ENCODE data around the gene ACER3.

Gene ACER3

DNA sequence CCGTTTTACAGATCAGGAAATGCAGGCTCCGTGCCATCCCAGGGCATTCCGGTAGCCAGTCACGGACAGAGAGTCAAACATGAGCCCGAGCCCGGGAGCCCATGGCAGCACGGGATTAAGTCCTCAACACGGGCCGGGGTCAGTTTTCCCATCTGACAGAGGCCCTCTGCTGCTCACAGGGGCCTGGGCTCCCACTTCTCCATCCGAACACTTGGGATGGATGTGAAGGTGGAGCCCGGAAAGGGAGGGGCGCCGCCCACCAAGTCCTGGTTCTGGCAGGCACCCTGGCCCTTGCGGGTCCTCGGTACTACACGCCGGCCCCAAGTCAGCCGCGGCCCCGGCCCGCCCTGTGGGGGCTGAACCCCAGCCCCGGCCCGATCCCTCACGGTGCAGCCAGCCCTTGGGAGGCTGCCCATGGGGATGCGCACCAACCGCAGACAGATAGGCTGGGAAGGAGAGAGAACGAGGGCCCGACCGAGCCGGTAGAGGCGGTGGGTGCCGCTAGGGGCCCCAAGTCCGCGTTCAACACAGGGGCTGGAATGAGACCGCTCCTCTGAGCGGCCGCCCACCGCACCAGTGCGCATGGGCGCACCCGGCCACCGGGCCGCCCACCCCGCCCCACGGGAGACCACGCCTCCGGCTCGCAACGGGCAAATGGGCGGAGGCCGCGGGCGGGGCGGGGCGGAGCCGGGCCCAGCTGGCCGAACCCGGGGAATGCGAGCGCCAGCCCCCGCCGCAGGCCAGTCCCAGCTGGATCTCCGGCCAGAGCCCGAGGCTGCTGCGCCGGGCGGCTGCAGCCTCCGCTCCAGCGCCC, 205.7 kb downstream of the ACER3 start, which contains the start of gene CAPN5:
TSS of gene CAPN5 (plus strand) at position 743 of the 814 bp plus-strand sequence. CDS start 17,916 bp downstream, outside the sequence.
- peak; percentile 85 for DNase-seq

DNA sequence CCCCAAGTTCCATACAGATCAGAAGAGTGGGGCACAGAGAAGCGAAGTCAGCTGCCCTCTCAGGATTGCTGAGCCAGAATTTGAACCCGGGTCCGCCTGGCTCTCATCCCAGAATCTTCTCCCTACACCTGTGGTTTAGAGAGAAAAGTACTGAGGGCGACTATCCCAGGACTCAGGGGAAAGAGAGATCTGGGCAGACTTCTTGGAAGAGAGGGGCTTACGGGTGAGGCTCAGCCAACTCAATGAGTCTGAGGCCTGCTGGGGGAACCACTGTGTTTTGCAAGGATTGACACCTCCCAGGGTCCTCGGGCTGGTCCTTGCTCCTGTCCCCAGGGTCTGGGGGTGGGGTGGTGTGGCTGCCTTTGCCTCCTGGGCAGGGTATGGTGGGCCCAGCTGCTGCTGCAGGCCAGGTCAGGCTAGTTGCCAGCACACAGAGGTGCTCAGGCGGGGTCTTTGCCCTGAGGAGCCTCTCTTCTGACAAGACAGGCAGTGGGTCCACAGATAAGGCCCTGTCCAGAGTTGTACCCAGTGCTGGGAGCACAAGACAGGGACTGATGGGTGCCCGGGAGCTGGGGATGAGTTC, 207.2 kb downstream of the ACER3 start:
- no peak for DNase-seq

DNA sequence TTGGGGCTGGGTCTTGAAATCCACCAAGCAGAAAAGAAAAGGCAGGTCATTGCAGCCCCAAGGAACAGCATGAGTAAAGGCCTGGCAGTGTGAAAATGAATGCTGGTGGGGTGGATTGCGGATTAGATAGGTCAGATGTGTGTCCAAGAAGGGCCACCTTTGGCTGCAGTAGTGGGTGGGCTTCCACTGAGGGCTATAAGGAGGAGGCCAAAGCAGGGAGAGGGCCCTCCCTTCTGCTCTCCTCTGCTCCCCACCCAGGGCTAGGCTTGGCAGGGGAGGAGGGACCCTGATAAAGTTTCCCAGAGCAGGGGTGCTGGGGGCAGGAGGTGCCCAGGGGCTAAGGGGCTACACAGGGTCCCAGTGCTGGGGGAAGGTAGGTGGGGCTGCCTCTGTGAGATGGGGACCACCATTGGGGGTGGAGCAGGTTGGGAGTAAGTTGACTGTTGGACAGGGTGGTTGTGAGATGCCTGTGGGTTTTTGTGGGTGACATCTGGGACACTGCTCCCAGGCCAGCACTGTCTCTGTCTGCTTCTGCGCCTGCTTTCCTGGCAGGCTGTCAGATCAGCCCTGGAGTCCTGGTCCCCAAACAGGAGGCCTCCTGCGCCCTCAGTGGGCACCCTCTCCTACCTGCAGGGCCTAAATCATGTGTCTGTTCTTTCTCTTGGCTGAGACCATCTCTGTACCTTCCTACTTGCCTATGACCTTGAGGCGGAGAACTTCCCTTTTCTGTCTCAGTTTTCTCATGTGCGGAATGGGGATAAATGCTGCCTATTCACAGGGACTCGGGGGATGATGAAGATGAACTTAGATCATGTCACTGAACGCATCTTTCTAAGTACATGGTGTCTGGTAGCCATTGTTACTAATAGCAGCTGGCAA, 208.0 kb downstream of the ACER3 start:
- no peak for DNase-seq

DNA sequence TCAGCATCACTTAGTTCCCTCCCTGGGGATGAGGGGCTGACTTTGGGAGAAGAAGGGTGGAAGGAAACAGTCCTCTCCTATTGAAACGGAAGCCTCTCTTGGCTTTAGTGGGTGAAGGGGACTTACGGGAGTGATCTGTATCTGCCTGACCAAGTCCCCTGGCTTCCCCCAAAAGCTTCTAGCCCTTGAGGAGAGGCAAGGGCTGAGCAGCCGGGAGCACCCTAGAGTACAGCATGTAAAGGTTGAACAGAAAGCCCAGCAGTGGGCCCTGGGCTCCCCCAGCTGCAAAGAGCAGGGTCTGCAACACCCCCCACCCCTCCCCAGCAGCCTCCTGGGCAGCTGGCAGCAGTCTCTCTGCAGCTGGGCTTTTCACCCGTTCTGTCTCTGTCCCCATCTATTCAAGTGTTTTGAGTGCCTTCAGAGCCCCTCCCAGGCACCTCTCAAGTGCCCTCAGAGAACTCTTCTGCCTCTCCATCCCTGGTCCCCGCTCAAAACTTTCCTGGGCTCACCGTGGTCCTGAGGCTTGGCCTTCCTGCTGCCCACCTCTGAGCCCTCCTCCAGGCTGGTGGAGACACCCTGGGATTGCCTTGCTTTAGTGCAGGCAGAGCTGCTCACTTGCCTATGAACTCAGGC, 208.7 kb downstream of the ACER3 start:
- DNase-seq, result no peak

DNA sequence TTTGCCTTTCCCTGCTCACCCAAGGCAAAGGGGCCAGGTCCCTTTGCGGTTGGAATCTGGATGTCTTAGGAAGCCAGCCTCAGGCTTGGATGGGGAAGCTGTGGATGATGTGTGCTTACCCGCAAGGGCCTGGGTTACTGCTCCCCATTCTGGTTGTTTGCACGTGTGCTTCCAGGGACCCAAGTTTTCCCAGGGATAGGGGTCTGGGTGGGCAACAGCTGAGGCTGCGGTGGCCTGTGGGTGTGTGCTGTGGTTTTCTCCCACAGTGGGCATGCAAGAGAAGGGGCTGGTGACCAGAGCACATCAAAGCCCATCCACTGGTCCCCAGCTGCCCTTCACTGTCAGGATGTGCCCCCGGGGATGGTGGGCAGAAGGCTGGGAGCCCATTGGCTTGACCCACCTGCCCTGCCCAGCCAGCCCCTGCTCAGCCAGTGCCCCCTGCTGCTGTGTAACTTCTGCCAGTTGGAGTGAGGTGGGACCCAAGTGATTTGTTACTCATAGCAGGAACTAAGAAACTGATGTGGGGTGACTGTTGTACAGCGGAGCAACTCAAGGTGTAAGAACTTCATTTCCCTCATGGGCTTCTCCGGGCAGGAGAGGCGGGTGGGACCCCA, 209.4 kb downstream of the ACER3 start:
- DNase-seq, result no peak

DNA sequence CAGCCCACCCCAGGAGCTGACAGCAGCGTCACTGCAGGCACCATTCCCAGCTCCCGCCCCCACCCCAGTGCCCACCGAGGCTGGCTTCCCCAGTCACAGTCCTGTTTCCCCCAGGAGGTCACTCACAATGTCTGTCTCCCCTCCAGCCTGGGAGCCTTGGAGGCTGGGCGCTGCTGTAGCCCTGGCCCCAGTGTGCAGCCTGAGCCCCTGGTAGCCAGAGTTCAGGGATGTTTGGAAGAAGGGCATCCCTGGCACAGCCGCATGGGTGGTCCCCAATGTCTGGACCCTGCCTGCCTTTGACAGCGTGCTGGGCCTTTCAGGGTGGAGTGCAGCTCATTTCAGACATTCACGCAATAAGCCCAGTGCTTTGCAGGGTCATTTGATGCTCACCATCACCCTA, 210.4 kb downstream of the ACER3 start:
- DNase-seq, result no peak

DNA sequence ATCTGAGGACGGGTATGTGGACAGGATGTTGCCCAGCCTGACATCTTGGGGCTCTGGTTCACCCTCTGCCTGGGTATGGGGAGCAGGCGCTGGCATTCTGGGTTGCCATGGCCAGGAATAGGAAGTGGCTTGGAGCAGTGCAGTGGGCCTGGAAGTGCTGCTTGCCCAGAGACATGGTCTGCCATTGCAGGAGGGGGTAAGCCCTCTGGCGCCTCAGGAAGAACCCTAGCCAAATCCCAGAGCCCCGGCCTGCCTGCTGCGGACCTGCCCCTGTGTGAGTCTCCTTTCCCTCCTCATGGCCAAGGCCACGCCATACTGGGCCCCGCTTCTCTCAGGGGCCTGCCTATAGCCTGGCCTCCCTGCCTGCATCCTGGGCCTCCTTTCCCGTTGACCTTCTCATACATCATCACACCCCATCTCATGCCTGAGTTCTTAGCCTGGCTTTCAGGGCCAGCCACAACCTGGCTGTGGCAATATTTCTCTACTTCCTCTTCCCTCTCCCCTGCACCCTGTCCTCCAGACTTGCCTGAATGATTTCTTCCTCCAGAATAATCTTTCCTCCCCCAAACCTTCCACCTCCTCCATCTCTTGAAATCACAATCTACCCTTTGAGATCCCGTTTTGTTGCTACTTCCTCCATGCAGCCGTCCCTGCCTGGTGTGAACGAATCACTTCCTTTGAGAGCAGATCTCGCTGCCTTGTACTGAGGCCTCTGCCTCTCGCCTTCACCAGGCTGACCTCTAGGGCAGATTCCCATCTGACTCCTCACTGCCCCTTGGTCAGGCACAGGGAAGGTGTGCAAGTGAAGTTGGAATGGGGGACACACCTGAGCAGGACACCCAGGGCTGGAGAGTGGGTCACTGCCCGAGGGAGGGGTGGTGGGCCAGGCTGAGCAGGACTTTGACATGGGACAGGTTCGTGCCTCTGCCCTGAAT, 211.2 kb downstream of the ACER3 start:
- DNase-seq, result no peak

DNA sequence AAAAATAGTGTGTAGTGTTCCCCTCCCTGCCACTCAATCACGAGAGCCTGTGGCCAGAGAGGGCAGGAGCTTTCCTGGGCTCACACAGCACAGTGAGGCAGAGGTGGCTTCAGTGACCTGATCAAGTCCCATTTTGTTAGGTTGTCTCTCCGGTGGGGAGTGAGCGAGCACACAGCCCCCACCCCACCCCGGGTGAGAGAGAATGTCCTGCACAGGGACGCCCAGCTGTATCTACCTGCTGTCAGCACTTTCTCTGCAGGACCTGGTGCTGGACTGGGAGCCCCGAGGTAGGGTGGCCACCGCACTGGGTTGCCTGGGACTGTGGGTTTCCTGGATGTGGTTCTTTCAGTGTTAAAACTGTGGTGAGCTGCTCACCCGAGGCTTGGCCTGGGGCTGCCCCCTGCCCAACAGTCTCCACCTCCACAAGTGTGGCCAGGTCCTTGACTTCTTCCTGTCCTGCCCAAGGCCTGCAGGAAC, 212.2 kb downstream of the ACER3 start:
- no peak for DNase-seq

DNA sequence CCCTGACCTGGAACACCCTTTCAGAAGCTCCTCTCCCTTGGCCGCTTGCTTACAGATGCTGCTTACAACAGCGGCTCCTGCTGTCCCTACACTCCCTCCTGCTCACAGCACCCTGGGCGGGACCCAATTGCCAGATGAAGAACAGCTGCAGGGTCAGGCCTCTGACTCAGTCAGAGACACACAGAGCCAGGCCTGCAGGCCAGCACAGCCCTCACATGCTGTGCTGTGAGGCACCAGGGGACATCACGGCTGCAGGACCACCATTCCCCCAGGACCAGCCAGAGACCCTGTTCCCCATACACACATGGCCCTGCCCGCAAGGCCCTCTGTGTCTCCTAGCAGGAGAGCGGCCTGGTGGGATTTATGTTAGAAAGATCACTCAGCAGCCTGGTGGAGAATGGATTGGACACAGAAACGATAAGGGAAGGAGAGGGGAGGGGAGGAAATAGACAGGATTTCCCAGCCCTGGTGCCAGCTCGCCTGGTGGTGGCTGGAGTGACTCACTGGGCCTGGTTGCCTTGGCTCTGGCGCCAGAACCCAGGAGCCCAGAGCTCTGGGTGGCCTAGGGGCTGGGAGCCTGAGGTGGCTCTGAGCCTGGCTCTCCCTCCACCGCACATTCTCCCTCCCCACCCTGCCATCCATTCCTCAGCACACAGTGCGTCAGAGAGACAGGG, 212.7 kb downstream of the ACER3 start:
- DNase-seq, result no peak

DNA sequence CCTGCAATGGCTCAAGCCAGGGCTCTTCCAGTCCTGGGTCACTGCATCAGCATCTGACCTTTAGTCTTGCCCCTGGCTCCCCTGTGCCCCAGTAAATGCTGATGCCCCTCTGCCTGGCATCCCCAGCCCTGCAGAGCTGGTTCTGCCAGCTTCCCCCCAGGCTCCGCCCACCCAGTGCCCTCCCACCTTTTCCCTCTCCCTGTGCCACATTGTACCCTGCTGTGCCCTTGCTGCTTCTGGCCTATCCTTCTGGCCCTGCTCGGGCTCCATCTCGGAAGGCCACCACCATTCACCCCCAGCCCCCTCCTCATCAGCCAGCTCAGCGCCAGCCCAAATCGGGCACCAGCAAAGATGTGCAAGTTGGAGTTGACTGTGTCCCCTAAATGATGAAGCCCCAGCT, 213.5 kb downstream of the ACER3 start:
- no peak for DNase-seq

DNA sequence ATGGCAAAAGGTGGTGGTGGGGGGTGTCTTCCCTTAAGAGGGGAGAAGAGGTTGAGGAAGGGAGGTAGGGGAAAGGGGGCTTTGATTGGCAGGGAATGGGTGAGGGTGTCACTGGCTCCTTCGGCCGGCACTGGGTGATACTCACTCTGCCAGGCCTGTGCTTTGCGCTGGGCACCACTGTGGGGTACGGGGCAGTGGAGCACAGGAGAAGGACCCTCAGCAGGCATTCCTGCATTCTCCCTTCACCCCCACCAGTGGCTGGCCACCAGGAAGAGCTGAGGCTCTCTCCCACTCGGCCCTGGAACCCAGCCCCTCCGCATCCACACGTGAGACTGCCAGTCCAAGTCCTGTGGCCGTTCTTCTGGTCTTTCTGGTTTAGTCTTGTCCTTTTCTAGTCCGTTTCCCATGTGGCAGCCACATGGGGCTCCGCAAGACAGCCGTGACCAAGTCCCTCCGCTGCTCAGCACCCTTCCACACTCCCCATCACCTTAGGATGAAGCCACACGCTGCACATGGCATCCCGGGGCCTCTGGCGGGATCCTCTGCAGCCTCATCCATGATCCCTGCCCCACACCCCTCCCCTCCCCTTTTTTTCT, 214.0 kb downstream of the ACER3 start:
- no peak for DNase-seq

DNA sequence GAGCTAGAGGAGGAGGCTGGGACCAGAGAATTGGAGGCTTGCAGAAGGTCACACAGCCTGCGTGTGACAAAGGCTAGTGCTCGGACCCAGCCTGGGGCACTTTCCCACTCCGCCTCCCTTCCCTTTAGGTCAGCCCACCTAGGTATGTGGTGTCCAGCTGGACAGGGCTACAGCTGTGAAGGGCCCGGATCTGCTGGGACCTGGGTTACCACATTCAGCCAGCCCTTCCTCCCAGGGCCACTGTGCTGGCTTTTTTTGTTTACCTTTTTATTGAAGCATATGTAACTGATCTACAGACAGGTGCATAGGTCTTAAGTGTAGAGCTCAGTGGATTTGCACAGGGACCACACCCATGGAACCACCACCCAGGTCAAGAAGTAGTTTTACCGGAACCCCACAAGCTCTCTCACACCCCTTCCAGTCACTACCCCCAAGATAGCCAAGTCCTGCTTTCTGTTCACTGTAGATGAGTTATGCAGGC, 214.7 kb downstream of the ACER3 start:
- no peak for DNase-seq
